ENCODE measurements around the gene PRR23A.

Gene PRR23A

DNA sequence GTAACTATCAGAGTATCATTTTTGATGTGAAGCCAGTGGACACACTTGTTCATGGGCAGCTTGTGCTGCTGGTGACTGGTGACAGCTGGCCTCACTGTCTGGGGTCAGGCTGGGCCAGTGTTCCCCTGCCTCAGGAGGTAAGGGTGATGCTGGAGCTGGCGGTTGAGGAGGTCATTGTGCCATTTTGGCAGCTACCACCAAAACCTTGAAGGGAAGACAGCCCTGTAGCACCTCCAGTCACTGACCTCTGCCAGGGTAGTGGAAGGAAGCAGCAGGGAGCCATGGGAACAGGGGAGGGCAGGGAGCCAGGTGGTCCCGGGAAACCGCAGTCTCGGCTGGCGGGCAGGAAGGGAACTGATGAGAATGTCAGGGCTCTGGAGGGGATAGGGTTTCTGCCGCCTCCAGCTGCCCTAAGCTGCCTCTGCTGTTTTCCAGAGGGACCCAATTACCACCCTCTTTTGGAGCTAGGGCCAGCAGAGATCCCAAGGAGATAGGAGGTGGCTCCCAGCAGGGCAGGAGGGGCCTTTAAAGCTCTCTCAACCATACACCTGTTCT is 34.2 kb downstream of the PRR23A start:
- no peak for DNase-seq

DNA sequence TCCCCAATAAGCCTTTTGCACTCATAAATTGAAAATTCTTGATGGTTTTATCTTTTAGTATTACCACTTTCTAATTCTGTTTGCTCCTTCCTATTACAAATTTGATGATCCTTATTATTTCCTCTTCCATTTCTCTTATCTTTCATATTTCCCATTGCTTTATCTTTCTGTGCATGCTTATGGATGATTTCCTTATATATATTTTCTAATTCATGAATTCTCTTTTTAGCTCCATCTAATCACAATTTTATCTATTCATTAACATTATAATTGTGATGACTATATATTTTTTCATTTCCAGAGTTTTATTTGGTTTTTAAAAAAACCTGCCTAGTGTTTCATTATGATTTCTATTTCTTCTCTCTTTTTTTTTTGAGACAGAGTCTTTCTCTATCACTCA is 41.1 kb downstream of the PRR23A start:
- DNase-seq, result no peak

DNA sequence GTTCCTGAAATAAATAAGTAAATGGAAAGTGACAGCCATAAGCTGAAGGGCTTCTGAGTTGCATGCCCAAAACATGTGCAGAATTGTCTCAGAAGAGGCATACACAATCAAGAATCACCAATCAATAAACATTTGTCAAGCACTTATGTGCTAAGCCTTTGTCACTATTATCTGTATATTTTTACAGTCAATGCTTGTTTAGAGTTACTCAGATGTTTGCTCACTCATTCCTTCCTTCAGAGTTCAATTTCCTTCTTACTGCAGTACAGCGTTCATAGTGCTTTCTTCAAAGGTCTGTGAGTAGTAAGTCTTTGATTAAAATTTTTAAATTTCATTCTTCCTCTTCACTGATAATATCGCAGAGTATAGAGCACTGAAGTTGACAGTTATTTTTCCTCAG is 41.8 kb downstream of the PRR23A start:
- no peak for DNase-seq

DNA sequence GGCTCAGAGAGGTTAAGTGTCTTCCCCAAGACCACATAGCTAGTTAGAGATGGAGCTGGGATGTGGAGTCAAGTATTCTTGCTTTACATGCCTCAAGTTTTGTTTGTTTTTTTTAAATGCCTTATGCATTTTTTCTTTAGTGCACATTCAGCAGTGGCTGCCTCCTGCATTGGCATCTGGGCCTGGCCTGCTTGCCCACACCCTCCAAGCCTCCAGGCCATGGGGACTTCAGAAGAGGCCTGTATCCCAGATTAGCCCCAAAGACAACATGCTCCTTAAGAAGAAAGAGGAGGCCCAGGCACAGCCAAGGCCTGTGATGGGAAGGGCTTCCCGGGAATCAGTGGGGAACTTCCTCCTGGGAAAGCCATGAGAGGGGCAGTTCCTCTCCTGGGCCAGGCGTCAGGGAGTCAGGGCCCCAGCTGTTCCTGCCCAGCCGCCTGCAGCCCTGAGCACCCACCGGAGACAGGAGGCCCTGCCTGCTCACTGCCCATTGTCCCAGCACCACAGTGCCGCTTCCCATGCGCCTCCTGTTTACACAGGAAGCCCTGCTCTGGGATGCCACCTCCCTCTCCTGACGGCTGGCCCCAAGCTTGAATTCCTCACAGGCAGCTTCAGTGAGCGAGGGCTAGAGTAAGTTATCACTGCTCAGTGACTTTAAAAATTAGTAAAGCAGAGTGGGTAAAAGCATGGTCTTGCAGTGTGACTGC is 43.1 kb downstream of the PRR23A start:
- DNase-seq, result no peak

DNA sequence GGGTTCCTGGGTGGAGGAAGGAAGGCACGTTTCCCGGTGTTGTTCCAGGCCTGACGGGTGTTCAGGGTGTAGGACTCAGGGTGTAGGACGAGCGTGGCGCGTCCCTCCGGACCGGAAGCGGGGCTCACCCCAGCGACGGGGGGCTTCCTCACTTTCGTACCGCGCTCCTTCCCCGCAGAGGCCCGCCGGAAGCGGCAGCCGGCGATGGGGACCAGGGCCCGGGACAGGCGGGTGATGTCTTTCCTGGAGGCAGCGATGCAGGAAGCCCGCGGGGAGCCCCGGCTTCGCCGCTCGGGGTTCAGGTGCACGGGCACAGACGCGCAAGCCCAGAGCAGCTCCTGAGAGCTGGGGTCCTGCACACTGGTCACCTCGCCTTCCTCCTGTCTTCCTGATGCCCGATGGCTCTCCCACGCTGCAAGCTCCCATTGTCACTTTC is 45.6 kb downstream of the PRR23A start:
- no peak for DNase-seq
